ENCODE data around the gene MINDY4.

The MINDY4 gene

DNA sequence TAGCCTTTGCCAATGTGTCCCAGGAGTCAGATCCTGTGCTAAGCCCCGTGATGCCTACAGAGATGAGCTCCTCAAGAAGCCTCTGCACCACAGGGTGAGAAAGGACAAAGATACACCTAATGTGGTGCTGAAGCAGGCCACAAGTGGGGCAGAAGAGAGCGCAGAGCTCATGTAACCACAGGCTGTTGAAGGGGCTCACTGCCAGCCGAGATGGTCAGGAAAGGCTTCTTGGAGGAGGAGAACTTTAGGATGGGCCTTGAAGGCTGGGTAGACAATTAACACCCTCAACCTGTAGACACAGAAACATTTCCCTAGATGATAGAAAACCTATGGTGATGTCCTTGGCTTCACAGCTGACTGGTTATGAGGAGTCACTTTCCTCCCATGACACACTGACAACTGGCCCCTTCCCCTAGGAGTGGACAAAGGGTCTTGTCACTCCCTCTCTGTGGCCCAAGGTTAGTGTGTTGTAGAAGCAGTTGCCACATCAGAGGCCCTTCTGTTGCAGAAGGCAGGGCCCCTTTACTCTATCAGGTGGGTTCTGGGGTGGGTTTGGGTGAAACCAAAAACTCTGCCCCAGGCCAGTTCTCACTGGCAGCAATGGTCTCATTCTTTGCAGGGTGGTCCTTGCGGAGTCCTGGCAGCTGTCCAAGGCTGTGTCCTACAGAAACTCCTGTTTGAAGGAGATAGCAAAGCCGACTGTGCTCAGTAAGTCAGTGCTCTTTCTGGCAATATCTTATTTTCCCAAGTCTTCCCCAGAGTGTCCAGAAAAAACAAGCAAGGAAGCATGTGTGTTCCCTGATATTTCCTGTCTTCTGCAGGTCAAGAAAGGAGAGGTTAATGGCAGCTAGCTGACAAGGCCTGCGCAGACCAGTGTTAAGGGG is 69.2 kb downstream of the MINDY4 start:
- no peak for DNase-seq

- DNase-seq, result no peak
Observed at GRCh38 chr7:30841025-30841735, 70.0 kb downstream of the MINDY4 start.

- DNase-seq, result no peak
Observed at GRCh38 chr7:30841801-30842541, 70.8 kb downstream of the MINDY4 start.

DNA sequence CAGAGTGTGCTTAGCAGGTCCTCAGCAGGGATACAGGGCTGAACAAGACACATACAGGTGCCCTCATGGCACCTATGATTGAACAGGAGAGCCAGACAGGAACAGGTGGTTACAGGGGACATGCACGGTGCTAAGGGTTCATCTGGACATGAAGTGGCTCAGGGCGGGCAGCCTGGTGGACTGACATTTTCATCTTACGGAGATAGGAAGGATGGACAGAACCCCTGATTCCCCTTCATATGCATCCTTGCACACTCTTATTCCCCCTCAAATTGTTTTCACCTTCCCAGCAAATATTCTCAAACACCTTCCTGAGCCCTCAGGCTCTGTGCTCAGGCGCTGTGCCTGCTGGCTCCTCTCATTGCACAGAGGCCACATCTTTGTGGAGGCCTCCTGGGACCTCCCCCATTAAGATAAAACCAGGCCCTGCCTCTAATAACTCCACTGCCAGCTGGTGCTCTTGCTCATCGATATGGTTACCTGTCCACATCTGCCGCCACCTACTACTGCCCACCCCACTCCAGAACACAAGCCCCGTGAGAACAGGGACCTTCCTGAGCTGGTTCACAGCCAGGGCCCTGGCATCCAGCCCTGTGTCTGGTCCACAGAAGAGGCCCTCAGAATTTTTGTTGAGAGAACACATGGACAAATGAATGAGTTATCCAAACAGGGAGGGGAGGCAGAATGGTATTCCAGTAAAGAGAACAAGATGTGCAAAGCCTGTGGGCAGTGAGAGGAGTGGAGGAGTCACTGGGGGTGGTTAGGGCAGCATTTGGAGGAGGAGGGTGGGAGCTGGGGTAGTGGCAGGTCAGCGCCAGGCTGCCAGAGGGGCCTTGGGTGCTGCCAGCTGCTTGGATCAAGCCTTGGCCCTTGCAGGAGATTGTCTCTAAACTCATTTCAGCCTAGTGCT is 71.6 kb downstream of the MINDY4 start:
- DNase-seq, result no peak

DNA sequence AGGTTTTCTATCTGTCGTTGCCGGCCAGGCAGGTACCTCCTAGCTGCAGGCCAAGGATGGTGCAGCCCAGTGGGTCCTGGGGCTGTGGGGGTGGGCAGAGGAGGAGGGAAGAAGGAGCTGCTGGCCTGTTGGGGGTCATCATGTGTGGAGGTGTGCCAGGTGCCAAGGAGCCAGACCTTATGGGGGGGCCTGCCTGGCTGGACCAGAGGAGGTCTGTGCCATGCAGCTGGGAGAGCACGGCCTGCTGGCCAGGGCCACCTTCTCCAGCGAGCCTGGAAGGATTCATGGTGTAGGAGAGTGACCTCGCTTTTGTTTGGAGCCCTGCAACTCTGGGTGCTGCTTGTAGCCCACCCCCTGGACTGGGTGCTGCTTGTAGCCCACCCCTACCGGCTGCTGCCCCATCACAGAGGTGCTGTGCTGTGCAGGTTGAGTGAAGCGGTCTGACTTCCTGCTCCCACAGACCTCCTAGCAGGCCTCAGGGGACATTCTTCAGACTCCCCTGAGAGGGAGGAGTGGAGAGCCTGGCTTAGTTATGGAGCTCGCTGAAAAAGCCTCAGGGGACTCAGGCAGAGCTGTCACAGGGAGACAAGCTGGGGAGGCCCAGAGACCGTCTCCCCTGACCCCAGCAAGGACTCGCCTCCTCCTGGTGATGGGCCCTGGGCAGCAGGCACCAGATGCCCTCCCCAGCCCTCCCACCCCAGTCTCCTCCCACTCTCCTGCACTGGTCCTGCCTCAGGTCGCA is 72.7 kb downstream of the MINDY4 start:
- no peak for DNase-seq

DNA sequence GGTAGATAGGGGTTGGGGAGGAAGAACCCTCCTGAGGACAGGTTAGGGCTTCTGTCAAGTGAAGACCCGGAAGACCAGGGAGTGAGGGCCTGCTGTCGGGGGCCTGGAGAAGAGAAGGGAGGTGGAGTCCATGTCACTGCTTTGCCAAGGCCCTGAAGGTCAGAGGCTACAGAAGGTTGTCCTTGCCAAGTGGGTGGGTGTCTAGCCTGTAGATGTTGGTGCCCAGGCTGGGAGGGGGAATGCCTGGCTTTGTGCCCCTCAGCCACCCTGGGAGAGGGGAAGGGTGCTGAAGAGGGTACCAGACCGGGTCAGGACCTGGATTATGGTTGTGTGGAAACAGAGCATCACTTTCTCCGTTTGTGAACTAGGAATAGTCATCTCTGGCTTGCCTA is 73.3 kb downstream of the MINDY4 start:
- DNase-seq, result no peak

GRCh38 chr7:30844916-30845315 is 73.7 kb downstream of the MINDY4 start:
- DNase-seq, result no peak

DNA sequence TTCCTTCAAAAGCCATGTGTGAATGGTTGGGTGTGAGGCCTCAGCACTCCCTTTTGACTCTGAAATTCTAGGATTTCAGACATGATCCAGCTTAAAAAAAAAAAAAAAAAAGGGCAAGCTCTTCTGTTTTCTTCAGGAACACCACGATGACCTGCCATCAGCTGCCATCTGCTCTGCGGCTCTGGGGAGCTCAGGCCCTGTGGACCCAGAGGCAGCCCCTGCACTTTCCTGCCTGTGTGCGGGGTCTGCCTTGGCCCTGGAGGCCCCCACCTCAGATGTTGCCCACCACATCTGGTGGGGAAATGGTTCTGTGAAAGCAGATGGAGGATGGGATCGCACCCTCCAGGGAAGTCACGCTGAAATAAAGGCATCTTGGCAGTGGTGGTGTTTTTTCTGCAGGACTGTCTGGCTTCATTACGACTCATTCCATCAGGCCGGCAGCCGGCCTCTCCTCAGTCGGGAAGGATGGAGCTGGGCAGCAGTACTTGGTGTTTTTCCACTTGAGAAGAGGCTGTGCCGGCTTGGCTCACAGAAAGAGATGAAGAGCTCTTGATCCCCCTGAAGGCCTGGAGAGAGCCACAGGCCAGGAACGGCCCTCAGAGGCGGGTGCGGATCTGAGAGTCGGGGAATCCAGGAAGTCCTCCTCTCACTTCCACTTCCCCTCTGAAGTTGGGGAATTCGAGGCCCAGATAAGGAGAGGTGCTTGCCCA is 74.4 kb downstream of the MINDY4 start:
- DNase-seq, result no peak

DNA sequence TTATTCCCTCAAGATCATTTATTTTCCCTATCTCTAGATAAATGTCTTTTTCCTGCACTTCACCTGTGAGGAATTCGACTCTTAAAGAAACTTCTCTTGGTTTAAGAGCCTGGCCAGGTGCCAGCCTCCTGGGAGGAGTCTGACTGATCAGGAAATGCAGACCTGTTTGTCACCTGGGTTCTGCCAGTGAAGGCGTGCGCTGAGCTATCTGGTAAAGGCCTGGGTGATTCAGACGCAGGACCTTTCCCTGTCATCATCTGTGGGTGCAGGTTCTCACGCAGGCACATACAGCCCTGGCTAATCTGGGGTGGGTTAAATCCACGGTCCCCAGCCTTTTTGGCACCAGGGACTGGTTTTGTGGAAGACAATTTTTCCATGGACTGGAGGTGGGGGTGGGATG is 75.2 kb downstream of the MINDY4 start:
- DNase-seq, result no peak

GRCh38 chr7:30848121-30848855 is 77.1 kb downstream of the MINDY4 start:
- no peak for DNase-seq

DNA sequence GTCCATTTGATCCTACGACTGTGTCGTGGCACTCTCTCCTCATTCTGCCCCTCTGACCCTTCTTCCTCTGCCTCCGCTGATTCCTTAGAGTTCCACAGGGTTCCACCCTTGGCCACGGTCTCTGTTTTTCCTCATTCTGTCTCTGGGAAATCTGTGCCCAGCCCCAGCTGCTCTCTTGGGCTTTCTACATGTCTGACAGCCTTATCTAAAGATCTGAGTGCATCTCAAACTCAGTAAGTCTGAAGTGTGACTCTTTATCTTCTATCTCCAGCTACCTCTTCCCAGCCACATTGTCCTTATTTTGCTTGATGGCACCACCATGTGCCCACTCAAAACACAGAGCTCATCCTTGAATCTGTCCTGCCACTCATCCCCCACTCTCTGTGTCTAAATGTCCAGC is 78.3 kb downstream of the MINDY4 start:
- DNase-seq, result no peak

DNA sequence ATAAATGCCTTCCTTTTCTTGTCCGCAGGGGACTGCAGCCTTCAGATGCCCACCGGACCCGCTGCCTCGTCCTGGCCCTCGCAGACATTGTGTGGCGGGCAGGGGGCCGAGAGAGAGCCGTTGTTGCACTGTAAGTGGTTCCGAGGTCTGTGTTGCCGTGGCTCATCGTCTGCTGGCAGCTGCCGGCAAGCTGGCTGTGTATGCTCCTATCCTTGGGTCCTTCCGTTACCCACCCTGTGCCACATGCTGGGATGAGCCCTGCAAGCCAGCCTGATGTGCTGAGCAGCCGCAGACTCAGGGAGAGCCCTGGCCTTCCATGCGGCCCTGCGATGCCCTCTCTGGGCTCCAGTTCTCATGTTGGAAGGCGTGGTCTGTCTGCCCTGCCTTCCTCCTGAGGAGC is 79.2 kb downstream of the MINDY4 start:
- DNase-seq, result no peak

DNA sequence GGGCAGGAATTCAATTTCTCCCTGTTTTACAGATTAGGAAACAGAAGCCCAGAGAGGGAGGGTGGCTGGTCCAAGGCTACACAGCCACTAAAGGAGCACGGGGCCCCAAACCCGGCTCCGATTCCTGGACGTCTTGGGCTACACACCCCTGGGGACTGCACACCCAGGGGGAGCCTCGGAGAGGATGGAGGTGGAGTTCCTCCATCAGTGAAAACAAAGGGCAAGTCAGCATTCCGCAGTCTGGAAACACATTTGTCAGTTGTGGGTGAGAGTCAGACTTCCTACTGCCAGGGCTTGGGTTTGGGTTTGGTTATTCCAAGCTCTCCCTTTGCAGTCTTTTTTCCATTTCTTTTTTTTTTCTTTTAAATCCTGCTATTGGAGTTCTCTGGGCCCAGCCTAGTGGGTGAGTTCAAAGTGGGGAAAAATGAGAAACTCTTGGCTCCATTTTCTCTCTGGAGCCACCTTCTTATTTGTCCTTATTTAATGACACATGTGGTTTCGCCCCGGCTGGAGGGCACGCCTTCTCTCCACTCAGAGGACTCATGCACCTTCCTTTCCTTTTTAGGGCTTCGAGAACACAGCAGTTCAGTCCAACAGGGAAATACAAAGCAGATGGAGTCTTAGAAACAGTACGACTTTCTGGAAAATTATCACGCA is 80.6 kb downstream of the MINDY4 start:
- DNase-seq, result no peak

DNA sequence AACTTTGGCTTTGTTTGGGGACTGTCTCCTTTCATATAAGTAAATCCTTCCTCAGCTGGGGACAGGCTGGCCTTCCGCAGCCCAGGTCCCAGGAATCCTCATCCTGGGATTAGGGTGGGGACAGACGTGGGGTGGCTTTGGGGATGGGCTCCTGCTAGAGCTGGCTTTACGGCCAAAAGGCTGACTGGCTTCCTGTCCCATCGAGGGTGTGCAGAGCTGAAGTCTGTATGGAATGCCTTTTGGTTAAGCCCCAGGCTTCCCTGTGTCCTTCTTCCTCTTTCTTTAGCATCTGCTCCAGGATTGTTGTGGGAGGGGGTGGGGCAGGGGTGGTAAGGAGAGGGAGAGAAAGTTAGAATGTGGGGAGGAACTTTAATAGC is 81.1 kb downstream of the MINDY4 start:
- no peak for DNase-seq

GRCh38 chr7:30852744-30853288 is 81.6 kb downstream of the MINDY4 start:
- DNase-seq, result no peak

GRCh38 chr7:30853576-30853975 is 82.4 kb downstream of the MINDY4 start:
- no peak for DNase-seq

DNA sequence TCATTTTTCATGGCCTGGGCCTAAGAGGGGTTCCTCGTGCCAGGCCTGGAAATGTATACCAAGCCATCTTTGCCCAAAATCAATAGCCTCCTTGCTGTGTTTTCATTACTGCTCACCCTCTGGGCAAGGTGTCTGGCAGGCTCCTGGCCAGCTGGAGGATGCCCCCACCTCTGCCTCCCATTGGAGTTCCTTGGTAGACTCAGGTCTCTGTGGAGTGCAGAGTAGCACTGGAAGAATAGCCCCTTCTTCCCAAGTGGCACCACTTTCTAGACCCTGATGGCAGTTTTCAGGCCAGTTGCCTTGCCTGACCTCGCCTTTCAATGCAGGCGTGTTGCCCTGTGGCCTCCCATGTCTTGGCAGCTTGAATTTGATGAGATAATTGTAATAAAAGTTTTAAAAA is 84.7 kb downstream of the MINDY4 start:
- DNase-seq, result no peak

GRCh38 chr7:30858576-30858975 is 87.4 kb downstream of the MINDY4 start:
- DNase-seq, result no peak

DNA sequence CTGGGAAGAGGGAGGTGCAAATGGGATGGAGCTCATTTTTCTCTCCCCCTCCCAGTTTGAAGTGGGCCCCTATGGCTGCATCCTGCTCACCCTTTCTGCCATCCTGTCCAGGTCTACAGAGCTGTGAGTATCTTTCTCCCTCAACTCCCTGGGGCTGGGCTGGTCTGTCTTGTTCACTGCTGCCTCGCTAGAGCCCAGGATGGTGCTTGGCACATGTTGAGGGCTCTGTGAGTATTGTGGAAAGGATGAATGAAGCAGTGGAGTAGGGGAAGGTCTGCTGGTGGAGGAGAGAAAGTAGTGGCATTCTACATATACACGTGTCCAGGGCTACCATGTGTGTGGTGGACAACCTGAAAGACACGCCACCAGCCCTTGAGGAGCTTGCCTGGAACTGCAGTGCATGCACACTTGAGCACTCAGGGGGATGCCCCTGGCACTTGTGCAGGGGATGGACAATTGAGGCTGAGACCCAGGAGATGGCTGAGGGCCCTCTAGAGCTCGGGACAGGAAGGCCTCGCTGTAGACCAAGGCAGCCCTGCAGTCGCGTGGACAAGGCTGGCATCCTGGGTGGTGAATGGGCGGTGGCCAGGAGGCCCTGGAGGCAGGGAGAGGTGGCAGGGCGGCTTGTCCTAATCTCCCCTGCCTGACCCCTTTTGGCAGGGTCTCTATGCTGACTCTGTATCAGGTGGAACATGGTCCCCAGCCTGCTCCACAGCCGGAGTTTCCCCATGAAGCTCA is 88.2 kb downstream of the MINDY4 start:
- no peak for DNase-seq
